HEK293 (cell line): ENCODE measurements around the gene ATF6B.

Source experiments
- CTCF ChIA-PET: fragments of 350-600 bp; formaldehyde crosslinking; extraction: SDS; loops from one replicate; lab custom pipeline; 2021; ENCODE audit warnings: antibody characterized with exemption; lab: Yijun Ruan, JAX
- POLR2A ChIA-PET: fragments of 300-600 bp; formaldehyde crosslinking; extraction: SDS; loops from one replicate; lab custom pipeline; 2020; ENCODE audit warnings: antibody characterized with exemption, inconsistent platforms; lab: Yijun Ruan, JAX
- H3K27ac ChIP-seq: fragments of 200-500 bp; sonication (Bioruptor generic); 2 replicates; pipeline ENCODE4 v1.5.1; 2014; ENCODE audit warnings: low read depth, low read length, control low read depth, inconsistent platforms; ENCODE audit errors: extremely low read depth
- H3K36me3 ChIP-seq, 2 experiments: fragments of 200-500 bp in 1 of 2; sonication (Bioruptor generic) in 1 of 2; 1 replicate in 1 of 2; 2 replicates in 1 of 2; pipeline ENCODE4 v1.5.1; 2014 to 2017; ENCODE audit warnings: inconsistent platforms in 2 of 2, low read length in 2 of 2; ENCODE audit not compliant: control insufficient read depth in 2 of 2, insufficient read depth in 1 of 2
- H3K4me1 ChIP-seq: fragments of 200-500 bp; sonication (Bioruptor generic); 2 replicates; pipeline ENCODE4 v1.5.1; 2014; ENCODE audit warnings: mild to moderate bottlenecking, low read length, inconsistent platforms; ENCODE audit not compliant: control insufficient read depth, insufficient read depth
- H3K4me3 ChIP-seq: 2 replicates; pipeline ENCODE4 v1.5.1; 2011; ENCODE audit warnings: low read depth, mild to moderate bottlenecking, control low read depth, low read length, moderate library complexity
- H3K9me3 ChIP-seq: fragments of 200-500 bp; sonication (Bioruptor generic); 2 replicates; pipeline ENCODE4 v1.5.1; 2014; ENCODE audit warnings: low read depth, low read length, inconsistent platforms; ENCODE audit not compliant: control insufficient read depth, insufficient read depth
- IKZF3 ChIP-seq: fragments of 450-650 bp; IDR thresholded peaks from 2 replicates; pipeline ENCODE4 v1.5.0; 2018; ENCODE audit warnings: missing biosample characterization, mild to moderate bottlenecking, missing genetic modification characterization, moderate library complexity
- KLF8 ChIP-seq: fragments of 450-650 bp; formaldehyde crosslinking; IDR thresholded peaks from 2 replicates; pipeline ENCODE4 v1.5.1; 2016; ENCODE audit warnings: missing biosample characterization, missing genetic modification characterization
- ZNF112 ChIP-seq: fragments of 450-650 bp; formaldehyde crosslinking; IDR thresholded peaks from 2 replicates; pipeline ENCODE4 v1.5.0; 2017; ENCODE audit warnings: missing biosample characterization, missing genetic modification characterization
- ZNF121 ChIP-seq: fragments of 450-650 bp; formaldehyde crosslinking; IDR thresholded peaks from 2 replicates; pipeline ENCODE4 v1.5.1; 2016; ENCODE audit warnings: missing biosample characterization, missing genetic modification characterization
- ZNF174 ChIP-seq: fragments of 450-650 bp; formaldehyde crosslinking; IDR thresholded peaks from 2 replicates; pipeline ENCODE4 v1.5.0; 2017; ENCODE audit warnings: missing biosample characterization, mild to moderate bottlenecking, missing genetic modification characterization
- ZNF37A ChIP-seq: fragments of 450-650 bp; IDR thresholded peaks from 2 replicates; pipeline ENCODE4 v1.5.1; 2018; ENCODE audit warnings: missing biosample characterization, missing genetic modification characterization
- ZNF423 ChIP-seq: fragments of 450-650 bp; formaldehyde crosslinking; IDR thresholded peaks from 2 replicates; pipeline ENCODE4 v1.5.1; 2016; ENCODE audit warnings: missing biosample characterization, missing genetic modification characterization
- ZNF449 ChIP-seq: fragments of 450-650 bp; formaldehyde crosslinking; IDR thresholded peaks from 2 replicates; pipeline ENCODE4 v1.5.1; 2017; ENCODE audit warnings: missing biosample characterization, mild to moderate bottlenecking, missing genetic modification characterization, moderate library complexity
- ZNF510 ChIP-seq: fragments of 450-650 bp; formaldehyde crosslinking; IDR thresholded peaks from 2 replicates; pipeline ENCODE4 v1.5.1; 2018; ENCODE audit warnings: mild to moderate bottlenecking, missing genetic modification characterization, missing biosample characterization; ENCODE audit not compliant: insufficient replicate concordance
- ZNF518A ChIP-seq: fragments of 450-650 bp; formaldehyde crosslinking; conservative IDR thresholded peaks from 2 replicates; pipeline ENCODE4 v1.5.1; 2016; ENCODE audit warnings: low read depth, missing biosample characterization, missing genetic modification characterization
- ZNF560 ChIP-seq: fragments of 450-650 bp; formaldehyde crosslinking; IDR thresholded peaks from 2 replicates; pipeline ENCODE4 v1.5.1; 2017; ENCODE audit warnings: missing biosample characterization, missing genetic modification characterization, borderline replicate concordance
- ZNF580 ChIP-seq: fragments of 450-650 bp; formaldehyde crosslinking; IDR thresholded peaks from 2 replicates; pipeline ENCODE4 v1.5.1; 2016; ENCODE audit warnings: missing biosample characterization, missing genetic modification characterization
- ZNF623 ChIP-seq: fragments of 450-650 bp; formaldehyde crosslinking; IDR thresholded peaks from 2 replicates; pipeline ENCODE4 v1.5.1; 2016; ENCODE audit warnings: missing biosample characterization, missing genetic modification characterization
- ZNF660 ChIP-seq: fragments of 450-650 bp; IDR thresholded peaks from 2 replicates; pipeline ENCODE4 v1.5.1; 2018; ENCODE audit warnings: missing biosample characterization, mild to moderate bottlenecking, missing genetic modification characterization
- TF ChIP-seq, protein P1 (sequence below): fragments of 450-650 bp; formaldehyde crosslinking; IDR thresholded peaks from 2 replicates; pipeline ENCODE4 v1.5.1; 2016; ENCODE audit warnings: missing biosample characterization, missing genetic modification characterization, borderline replicate concordance

ATF6B gene

GRCh38 chr6:32113386-32114352 lies 14.4 kb downstream of the ATF6B start:
- ChIA-PET POLR2A (interaction anchor here (0.5 to 1.4 kb wide), 5 partner anchors 10 to 470 kb away, joined by 3 to 5 read pairs (median 3); partner anchors contain the start of genes ATF6B and DXO), CTCF (interaction anchor here (0.9 to 1.2 kb wide), 2 partner anchors 41 to 300 kb away, joined by 3 to 6 read pairs; no protein-coding TSS in a partner anchor)
- TF ChIP-seq ZNF174 (tag by site-specific recombination): no peak
- no peak for TF ChIP-seq ZNF510
- TF ChIP-seq ZNF623 (tag by site-specific recombination): no peak
- TF ChIP-seq ZNF560 (tag by site-specific recombination): no peak
- no peak for TF ChIP-seq ZNF449
- TF ChIP-seq ZNF37A (tag by site-specific recombination): no peak
- TF ChIP-seq ZNF121 (tag by site-specific recombination): no peak
- TF ChIP-seq, protein P1, sequence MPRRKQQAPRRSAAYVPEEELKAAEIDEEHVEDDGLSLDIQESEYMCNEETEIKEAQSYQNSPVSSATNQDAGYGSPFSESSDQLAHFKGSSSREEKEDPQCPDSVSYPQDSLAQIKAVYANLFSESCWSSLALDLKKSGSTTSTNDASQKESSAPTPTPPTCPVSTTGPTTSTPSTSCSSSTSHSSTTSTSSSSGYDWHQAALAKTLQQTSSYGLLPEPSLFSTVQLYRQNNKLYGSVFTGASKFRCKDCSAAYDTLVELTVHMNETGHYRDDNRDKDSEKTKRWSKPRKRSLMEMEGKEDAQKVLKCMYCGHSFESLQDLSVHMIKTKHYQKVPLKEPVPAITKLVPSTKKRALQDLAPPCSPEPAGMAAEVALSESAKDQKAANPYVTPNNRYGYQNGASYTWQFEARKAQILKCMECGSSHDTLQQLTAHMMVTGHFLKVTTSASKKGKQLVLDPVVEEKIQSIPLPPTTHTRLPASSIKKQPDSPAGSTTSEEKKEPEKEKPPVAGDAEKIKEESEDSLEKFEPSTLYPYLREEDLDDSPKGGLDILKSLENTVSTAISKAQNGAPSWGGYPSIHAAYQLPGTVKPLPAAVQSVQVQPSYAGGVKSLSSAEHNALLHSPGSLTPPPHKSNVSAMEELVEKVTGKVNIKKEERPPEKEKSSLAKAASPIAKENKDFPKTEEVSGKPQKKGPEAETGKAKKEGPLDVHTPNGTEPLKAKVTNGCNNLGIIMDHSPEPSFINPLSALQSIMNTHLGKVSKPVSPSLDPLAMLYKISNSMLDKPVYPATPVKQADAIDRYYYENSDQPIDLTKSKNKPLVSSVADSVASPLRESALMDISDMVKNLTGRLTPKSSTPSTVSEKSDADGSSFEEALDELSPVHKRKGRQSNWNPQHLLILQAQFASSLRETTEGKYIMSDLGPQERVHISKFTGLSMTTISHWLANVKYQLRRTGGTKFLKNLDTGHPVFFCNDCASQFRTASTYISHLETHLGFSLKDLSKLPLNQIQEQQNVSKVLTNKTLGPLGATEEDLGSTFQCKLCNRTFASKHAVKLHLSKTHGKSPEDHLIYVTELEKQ (tag by site-specific recombination): no peak
- no peak for TF ChIP-seq ZNF423
- no peak for TF ChIP-seq ZNF518A (tag by site-specific recombination)
- no peak for TF ChIP-seq IKZF3 (tag by site-specific recombination)
- TF ChIP-seq ZNF660: no peak
- TF ChIP-seq KLF8 (tag by site-specific recombination): no peak
- TF ChIP-seq ZNF580 (tag by site-specific recombination): no peak
- TF ChIP-seq ZNF112 (tag by site-specific recombination): no peak
- Histone ChIP-seq H3K4me3 (no peak overlapping the region), H3K36me3 (peaks cover 10 to 50% of the 10 kb centered on the region in 2 experiments; a peak in 2 of 3 replicates), H3K9me3 (no peaks in the 10 kb centered on the region), H3K4me1 (0 out of 2 replicates have a peak, but pooled peaks cover 2% of the 10 kb centered on the region), H3K27ac (no peak overlapping the region)
